HEK293 (cell line): ENCODE data around the gene ING5.
A peak's percentile ranks its signal among the peaks of the same experiment; 100 is the strongest.

Experiments
- CTCF ChIA-PET: fragments of 350-600 bp; formaldehyde crosslinking; extraction: SDS; loops from one replicate; lab custom pipeline; 2021; ENCODE audit warnings: antibody characterized with exemption; lab: Yijun Ruan, JAX
- POLR2A ChIA-PET: fragments of 300-600 bp; formaldehyde crosslinking; extraction: SDS; loops from one replicate; lab custom pipeline; 2020; ENCODE audit warnings: antibody characterized with exemption, inconsistent platforms; lab: Yijun Ruan, JAX
- H3K27ac ChIP-seq: fragments of 200-500 bp; sonication (Bioruptor generic); 2 replicates; pipeline ENCODE4 v1.5.1; 2014; ENCODE audit warnings: low read depth, low read length, control low read depth, inconsistent platforms; ENCODE audit errors: extremely low read depth
- H3K36me3 ChIP-seq, 2 experiments: fragments of 200-500 bp in 1 of 2; sonication (Bioruptor generic) in 1 of 2; 1 replicate in 1 of 2; 2 replicates in 1 of 2; pipeline ENCODE4 v1.5.1; 2014 to 2017; ENCODE audit warnings: inconsistent platforms in 2 of 2, low read length in 2 of 2; ENCODE audit not compliant: control insufficient read depth in 2 of 2, insufficient read depth in 1 of 2
- H3K4me1 ChIP-seq: fragments of 200-500 bp; sonication (Bioruptor generic); 2 replicates; pipeline ENCODE4 v1.5.1; 2014; ENCODE audit warnings: mild to moderate bottlenecking, low read length, inconsistent platforms; ENCODE audit not compliant: control insufficient read depth, insufficient read depth
- H3K4me3 ChIP-seq: 2 replicates; pipeline ENCODE4 v1.5.1; 2011; ENCODE audit warnings: low read depth, mild to moderate bottlenecking, control low read depth, low read length, moderate library complexity
- H3K9me3 ChIP-seq: fragments of 200-500 bp; sonication (Bioruptor generic); 2 replicates; pipeline ENCODE4 v1.5.1; 2014; ENCODE audit warnings: low read depth, low read length, inconsistent platforms; ENCODE audit not compliant: control insufficient read depth, insufficient read depth
- GLI2 ChIP-seq: fragments of 450-650 bp; formaldehyde crosslinking; IDR thresholded peaks from 2 replicates; pipeline ENCODE4; 2017; ENCODE audit warnings: missing biosample characterization, missing genetic modification characterization, low read depth, borderline replicate concordance
- INSM2 ChIP-seq: fragments of 450-650 bp; formaldehyde crosslinking; IDR thresholded peaks from 2 replicates; pipeline ENCODE4 v1.5.1; 2016; ENCODE audit warnings: missing biosample characterization, missing genetic modification characterization
- KLF10 ChIP-seq: fragments of 450-650 bp; IDR thresholded peaks from 2 replicates; pipeline ENCODE4 v1.5.1; 2018; ENCODE audit warnings: missing biosample characterization, mild to moderate bottlenecking, missing genetic modification characterization
- MYNN ChIP-seq: fragments of 450-650 bp; formaldehyde crosslinking; IDR thresholded peaks from 2 replicates; pipeline ENCODE4 v1.5.1; 2016; ENCODE audit warnings: missing biosample characterization, missing genetic modification characterization, borderline replicate concordance
- SALL2 ChIP-seq: fragments of 450-650 bp; formaldehyde crosslinking; IDR thresholded peaks from 2 replicates; pipeline ENCODE4 v1.5.0; 2017; ENCODE audit warnings: missing biosample characterization, mild to moderate bottlenecking, missing genetic modification characterization, borderline replicate concordance
- YY2 ChIP-seq: fragments of 450-650 bp; formaldehyde crosslinking; IDR thresholded peaks from 2 replicates; pipeline ENCODE4 v1.5.1; 2016; ENCODE audit warnings: missing biosample characterization, missing genetic modification characterization
- ZBTB48 ChIP-seq: fragments of 450-650 bp; formaldehyde crosslinking; IDR thresholded peaks from 2 replicates; pipeline ENCODE4 v1.5.1; 2016; ENCODE audit warnings: missing biosample characterization, missing genetic modification characterization
- ZIC2 ChIP-seq: fragments of 450-650 bp; formaldehyde crosslinking; IDR thresholded peaks from 2 replicates; pipeline ENCODE4 v1.5.1; 2016; ENCODE audit warnings: missing biosample characterization, missing genetic modification characterization
- ZNF140 ChIP-seq: fragments of 450-650 bp; formaldehyde crosslinking; IDR thresholded peaks from 2 replicates; pipeline ENCODE4 v1.5.1; 2016; ENCODE audit warnings: missing biosample characterization, missing genetic modification characterization
- ZNF16 ChIP-seq: fragments of 450-650 bp; formaldehyde crosslinking; IDR thresholded peaks from 2 replicates; pipeline ENCODE4 v1.5.1; 2016; ENCODE audit warnings: low read depth, missing biosample characterization, missing genetic modification characterization
- ZNF184 ChIP-seq: fragments of 450-650 bp; IDR thresholded peaks from 2 replicates; pipeline ENCODE4 v1.5.1; 2018; ENCODE audit warnings: missing biosample characterization, mild to moderate bottlenecking, missing genetic modification characterization
- ZNF302 ChIP-seq: fragments of 450-650 bp; formaldehyde crosslinking; IDR thresholded peaks from 2 replicates; pipeline ENCODE4 v1.5.1; 2016; ENCODE audit warnings: missing biosample characterization, missing genetic modification characterization, low read depth
- ZNF311 ChIP-seq: fragments of 450-650 bp; formaldehyde crosslinking; IDR thresholded peaks from 2 replicates; pipeline ENCODE4 v1.5.1; 2017; ENCODE audit warnings: missing biosample characterization, missing genetic modification characterization, borderline replicate concordance
- ZNF324 ChIP-seq: fragments of 450-650 bp; formaldehyde crosslinking; IDR thresholded peaks from 2 replicates; pipeline ENCODE4 v1.5.1; 2016; ENCODE audit warnings: missing biosample characterization, missing genetic modification characterization
- ZNF398 ChIP-seq: fragments of 450-650 bp; formaldehyde crosslinking; IDR thresholded peaks from 2 replicates; pipeline ENCODE4 v1.5.1; 2017; ENCODE audit warnings: missing biosample characterization, missing genetic modification characterization
- ZNF48 ChIP-seq: fragments of 450-650 bp; formaldehyde crosslinking; IDR thresholded peaks from 2 replicates; pipeline ENCODE4 v1.5.1; 2016; ENCODE audit warnings: missing biosample characterization, missing genetic modification characterization
- ZNF518A ChIP-seq: fragments of 450-650 bp; formaldehyde crosslinking; conservative IDR thresholded peaks from 2 replicates; pipeline ENCODE4 v1.5.1; 2016; ENCODE audit warnings: low read depth, missing biosample characterization, missing genetic modification characterization
- ZNF560 ChIP-seq: fragments of 450-650 bp; formaldehyde crosslinking; IDR thresholded peaks from 2 replicates; pipeline ENCODE4 v1.5.1; 2017; ENCODE audit warnings: missing biosample characterization, missing genetic modification characterization, borderline replicate concordance
- ZNF624 ChIP-seq: fragments of 450-650 bp; formaldehyde crosslinking; IDR thresholded peaks from 2 replicates; pipeline ENCODE4 v1.5.1; 2017; ENCODE audit warnings: missing biosample characterization, missing genetic modification characterization
- ZNF654 ChIP-seq: fragments of 450-650 bp; formaldehyde crosslinking; IDR thresholded peaks from 2 replicates; pipeline ENCODE4 v1.5.1; 2016; ENCODE audit warnings: low read depth, missing biosample characterization, missing genetic modification characterization
- ZNF76 ChIP-seq: fragments of 450-650 bp; formaldehyde crosslinking; IDR thresholded peaks from 2 replicates; pipeline ENCODE4; 2016; ENCODE audit warnings: low read depth, missing biosample characterization, missing genetic modification characterization, borderline replicate concordance
- ZNF843 ChIP-seq: fragments of 450-650 bp; formaldehyde crosslinking; IDR thresholded peaks from 2 replicates; pipeline ENCODE4 v1.5.1; 2016; ENCODE audit warnings: missing biosample characterization, missing genetic modification characterization
- ZXDB ChIP-seq: fragments of 450-650 bp; formaldehyde crosslinking; IDR thresholded peaks from 2 replicates; pipeline ENCODE4 v1.5.1; 2016; ENCODE audit warnings: missing biosample characterization, missing genetic modification characterization
- TF ChIP-seq, protein P1 (sequence below): fragments of 450-650 bp; formaldehyde crosslinking; IDR thresholded peaks from 2 replicates; pipeline ENCODE4 v1.5.1; 2016; ENCODE audit warnings: missing biosample characterization, missing genetic modification characterization
- TF ChIP-seq, protein P2 (sequence below): fragments of 450-650 bp; formaldehyde crosslinking; IDR thresholded peaks from 2 replicates; pipeline ENCODE4 v1.5.1; 2016; ENCODE audit warnings: missing biosample characterization, missing genetic modification characterization

The ING5 gene

GRCh38 chr2:241673797-241674725 lies 27.8 kb upstream of the ING5 start (continued):
- TF ChIP-seq INSM2 = no peak
- TF ChIP-seq ZNF624 (tag by site-specific recombination) = no peak
- TF ChIP-seq, protein P1, sequence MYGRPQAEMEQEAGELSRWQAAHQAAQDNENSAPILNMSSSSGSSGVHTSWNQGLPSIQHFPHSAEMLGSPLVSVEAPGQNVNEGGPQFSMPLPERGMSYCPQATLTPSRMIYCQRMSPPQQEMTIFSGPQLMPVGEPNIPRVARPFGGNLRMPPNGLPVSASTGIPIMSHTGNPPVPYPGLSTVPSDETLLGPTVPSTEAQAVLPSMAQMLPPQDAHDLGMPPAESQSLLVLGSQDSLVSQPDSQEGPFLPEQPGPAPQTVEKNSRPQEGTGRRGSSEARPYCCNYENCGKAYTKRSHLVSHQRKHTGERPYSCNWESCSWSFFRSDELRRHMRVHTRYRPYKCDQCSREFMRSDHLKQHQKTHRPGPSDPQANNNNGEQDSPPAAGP (tag by site-specific recombination) = no peak
- TF ChIP-seq SALL2 = no peak
- no peak for TF ChIP-seq ZNF302 (tag by site-specific recombination)
- no peak for TF ChIP-seq ZNF184 (tag by site-specific recombination)
- TF ChIP-seq ZNF398 (tag by site-specific recombination) = no peak
- TF ChIP-seq ZBTB48 = no peak
- TF ChIP-seq, protein P2, sequence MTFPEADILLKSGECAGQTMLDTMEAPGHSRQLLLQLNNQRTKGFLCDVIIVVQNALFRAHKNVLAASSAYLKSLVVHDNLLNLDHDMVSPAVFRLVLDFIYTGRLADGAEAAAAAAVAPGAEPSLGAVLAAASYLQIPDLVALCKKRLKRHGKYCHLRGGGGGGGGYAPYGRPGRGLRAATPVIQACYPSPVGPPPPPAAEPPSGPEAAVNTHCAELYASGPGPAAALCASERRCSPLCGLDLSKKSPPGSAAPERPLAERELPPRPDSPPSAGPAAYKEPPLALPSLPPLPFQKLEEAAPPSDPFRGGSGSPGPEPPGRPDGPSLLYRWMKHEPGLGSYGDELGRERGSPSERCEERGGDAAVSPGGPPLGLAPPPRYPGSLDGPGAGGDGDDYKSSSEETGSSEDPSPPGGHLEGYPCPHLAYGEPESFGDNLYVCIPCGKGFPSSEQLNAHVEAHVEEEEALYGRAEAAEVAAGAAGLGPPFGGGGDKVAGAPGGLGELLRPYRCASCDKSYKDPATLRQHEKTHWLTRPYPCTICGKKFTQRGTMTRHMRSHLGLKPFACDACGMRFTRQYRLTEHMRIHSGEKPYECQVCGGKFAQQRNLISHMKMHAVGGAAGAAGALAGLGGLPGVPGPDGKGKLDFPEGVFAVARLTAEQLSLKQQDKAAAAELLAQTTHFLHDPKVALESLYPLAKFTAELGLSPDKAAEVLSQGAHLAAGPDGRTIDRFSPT (tag by site-specific recombination) = no peak
- 0 out of 2 replicates have a peak, but pooled peaks have one; percentile 24 for TF ChIP-seq ZIC2 (tag by site-specific recombination)
- TF ChIP-seq ZNF48 = no peak
- TF ChIP-seq ZNF654 (tag by site-specific recombination) = no peak
- no peak for TF ChIP-seq ZNF311 (tag by site-specific recombination)
- TF ChIP-seq ZXDB (tag by site-specific recombination) = no peak
- TF ChIP-seq ZNF560 (tag by site-specific recombination) = no peak
- TF ChIP-seq KLF10 (tag by site-specific recombination) = no peak
- no peak for TF ChIP-seq ZNF843 (tag by site-specific recombination)
- no peak for TF ChIP-seq YY2 (tag by site-specific recombination)
- TF ChIP-seq ZNF76 (tag by site-specific recombination) = no peak
- no peak for TF ChIP-seq GLI2 (tag by site-specific recombination)

DNA sequence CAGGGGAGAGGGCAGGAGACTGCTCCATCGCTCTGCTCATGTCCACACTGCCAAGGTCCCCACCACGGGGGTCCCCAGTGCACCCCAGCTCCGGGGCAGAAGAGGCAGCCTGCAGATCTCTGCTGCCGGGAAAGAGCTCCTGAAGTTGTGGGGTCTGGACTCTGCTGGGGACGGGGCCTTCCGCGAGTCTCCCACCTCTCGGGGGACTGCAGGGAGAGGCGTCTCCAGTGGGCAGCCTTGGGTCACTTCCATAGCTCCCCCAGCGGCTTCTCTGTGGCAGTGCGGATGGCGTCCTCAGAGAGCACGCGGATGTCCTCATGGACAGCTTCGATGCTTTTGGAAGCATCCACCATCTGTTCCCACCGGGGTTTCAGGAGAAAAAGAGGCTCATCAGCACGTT lies 26.0 kb upstream of the ING5 start:
- ChIA-PET POLR2A (interaction anchor here (1.9 kb wide), 1 partner anchor 10 kb away, joined by 7 read pairs; the partner anchor contains the start of gene DTYMK), CTCF (interaction anchor here (0.5 to 1.2 kb wide), 3 partner anchors 8 to 203 kb away, joined by 3 to 5 read pairs (median 4); partner anchors contain the start of gene DTYMK)
- H3K27ac ChIP-seq = no peak overlapping the region
- no peak overlapping the region for H3K4me3 ChIP-seq
- peaks cover 3 to 91% of the 10 kb centered on the region in 2 experiments; a peak in 2 of 3 replicates for H3K36me3 ChIP-seq
- no peaks in the 10 kb centered on the region for H3K9me3 ChIP-seq
- no peaks in the 10 kb centered on the region for H3K4me1 ChIP-seq
- TF ChIP-seq ZNF324 (tag by site-specific recombination) (no peak), MYNN (tag by site-specific recombination) (no peak), ZNF140 (tag by site-specific recombination) (no peak), ZNF518A (tag by site-specific recombination) (no peak), KLF10 (tag by site-specific recombination) (no peak), ZNF16 (tag by site-specific recombination) (no peak), ZNF624 (tag by site-specific recombination) (no peak)
